ENCODE measurements around the gene JOSD1. TPM values are rescaled to one million over a fixed set of nuclear protein-coding genes. Genes with fewer than 3 reads are reported as not detected.

Gene JOSD1
- total RNA-seq, 2 donors from 2014 or later = 21.2 to 26.7 TPM

DNA sequence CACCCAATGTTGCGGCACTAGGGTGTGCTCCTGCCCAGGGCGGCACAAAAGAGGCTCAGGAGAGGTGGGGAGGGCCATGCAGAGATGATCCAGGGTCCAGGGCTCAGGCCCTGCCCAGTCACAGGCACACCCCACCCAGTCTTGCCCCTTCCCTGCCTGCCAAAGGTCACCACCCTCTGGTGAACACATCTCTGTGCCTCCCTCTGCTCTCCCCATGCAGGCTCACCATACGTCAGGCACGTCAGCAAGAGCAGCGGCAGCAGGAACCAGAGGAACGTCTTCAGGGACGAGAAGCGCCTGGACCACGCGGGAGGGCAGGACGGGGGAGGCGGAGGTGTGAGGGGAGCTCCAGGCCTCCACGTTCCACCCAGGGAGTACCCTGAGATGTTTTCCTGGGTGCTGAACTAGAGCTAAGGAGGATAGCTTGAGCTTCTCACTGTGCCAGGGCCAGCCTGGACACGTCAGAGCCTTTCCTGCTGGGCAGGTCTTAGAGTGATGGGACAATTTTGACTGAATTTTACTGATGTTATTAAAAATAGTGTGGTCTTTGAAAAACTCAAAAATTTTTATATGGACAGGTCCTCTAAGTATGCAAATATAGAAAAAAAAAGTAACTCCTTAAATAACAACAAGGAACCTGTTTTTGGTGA is 47.9 kb upstream of the JOSD1 start:
- no peak overlapping the region for H3K27ac ChIP-seq (ENCODE audit: low read depth, low read length)
- Mint-ChIP-seq H3K27ac (no peak overlapping the region), H3K27me3 (ENCODE audit: insufficient read depth) (no peaks in the 10 kb centered on the region), H3K36me3 (ENCODE audit: low read depth) (peaks cover 45% of the 10 kb centered on the region), H3K4me1 (no peaks in the 10 kb centered on the region), H3K4me3 (no peak overlapping the region), H3K9me3 (no peaks in the 10 kb centered on the region)
- no peaks in the 10 kb centered on the region for H3K9me3 ChIP-seq (ENCODE audit: control insufficient read depth, low read length)
- no peak overlapping the region for H3K9ac ChIP-seq (ENCODE audit: extremely low read depth, low read length, poor library complexity, severe bottlenecking)
- DNase-seq = no peak
- peaks cover 58% of the 10 kb centered on the region for H3K36me3 ChIP-seq (ENCODE audit: control insufficient read depth, insufficient read depth, low read length)
- WGBS, 2 experiments (ENCODE audit: insufficient coverage in 1 of 2, insufficient read length in 1 of 2) = 88 to 93% methylated on average over 11 to 14 of the region's 14 CpGs
- TF ChIP-seq, protein P1, sequence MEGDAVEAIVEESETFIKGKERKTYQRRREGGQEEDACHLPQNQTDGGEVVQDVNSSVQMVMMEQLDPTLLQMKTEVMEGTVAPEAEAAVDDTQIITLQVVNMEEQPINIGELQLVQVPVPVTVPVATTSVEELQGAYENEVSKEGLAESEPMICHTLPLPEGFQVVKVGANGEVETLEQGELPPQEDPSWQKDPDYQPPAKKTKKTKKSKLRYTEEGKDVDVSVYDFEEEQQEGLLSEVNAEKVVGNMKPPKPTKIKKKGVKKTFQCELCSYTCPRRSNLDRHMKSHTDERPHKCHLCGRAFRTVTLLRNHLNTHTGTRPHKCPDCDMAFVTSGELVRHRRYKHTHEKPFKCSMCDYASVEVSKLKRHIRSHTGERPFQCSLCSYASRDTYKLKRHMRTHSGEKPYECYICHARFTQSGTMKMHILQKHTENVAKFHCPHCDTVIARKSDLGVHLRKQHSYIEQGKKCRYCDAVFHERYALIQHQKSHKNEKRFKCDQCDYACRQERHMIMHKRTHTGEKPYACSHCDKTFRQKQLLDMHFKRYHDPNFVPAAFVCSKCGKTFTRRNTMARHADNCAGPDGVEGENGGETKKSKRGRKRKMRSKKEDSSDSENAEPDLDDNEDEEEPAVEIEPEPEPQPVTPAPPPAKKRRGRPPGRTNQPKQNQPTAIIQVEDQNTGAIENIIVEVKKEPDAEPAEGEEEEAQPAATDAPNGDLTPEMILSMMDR (conservative IDR thresholded peaks at IDR 0.05) = no peak
- peaks cover 1% of the 10 kb centered on the region for H3K4me1 ChIP-seq (ENCODE audit: control insufficient read depth, insufficient read depth, low read length)
- H3K27me3 ChIP-seq (ENCODE audit: control insufficient read depth, insufficient read depth, low read length, poor library complexity, severe bottlenecking) = no peaks in the 10 kb centered on the region
- H3K4me3 ChIP-seq (ENCODE audit: low read length) = no peak overlapping the region

DNA sequence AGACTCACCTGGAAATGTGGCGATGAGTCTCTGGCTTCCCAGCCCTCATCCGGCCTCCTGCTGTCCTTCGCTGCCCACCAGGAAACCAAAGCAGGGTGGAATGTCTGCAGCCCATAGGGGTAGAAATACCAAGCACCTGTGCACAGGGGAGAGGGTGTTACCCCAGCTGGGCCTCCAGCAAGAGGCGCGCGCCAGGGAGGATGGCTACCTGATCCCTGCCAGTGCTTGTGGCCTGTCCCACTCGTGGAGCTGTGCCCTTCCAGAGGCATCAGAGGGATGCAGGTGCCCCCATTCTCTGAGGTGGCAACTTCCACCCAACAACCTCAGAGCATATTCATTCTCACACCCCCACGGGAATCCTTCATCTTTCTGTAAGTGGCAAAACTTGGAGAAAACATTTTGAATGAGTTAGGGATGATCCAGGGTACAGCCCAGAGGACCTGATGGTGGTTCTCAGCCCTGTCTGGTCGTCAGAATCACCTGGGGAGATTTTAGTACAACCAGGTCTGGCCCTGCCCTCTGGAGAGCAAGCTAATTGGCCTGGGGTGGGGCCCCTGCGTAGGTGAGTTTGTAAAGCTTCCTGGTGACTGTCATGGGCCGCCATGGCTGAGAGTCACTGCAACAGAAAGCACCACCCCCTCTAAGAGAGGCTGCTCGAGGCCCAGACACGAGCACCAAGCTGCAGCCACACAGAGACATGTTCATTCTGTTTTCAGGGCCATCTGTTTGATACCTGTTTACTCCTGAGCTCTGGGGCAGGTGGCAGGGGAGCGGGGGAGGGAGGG is 45.1 kb upstream of the JOSD1 start:
- Mint-ChIP-seq H3K4me1 (no peaks in the 10 kb centered on the region), H3K9me3 (no peaks in the 10 kb centered on the region), H3K36me3 (ENCODE audit: low read depth) (peaks cover 52% of the 10 kb centered on the region), H3K27ac (no peak overlapping the region), H3K27me3 (ENCODE audit: insufficient read depth) (no peaks in the 10 kb centered on the region), H3K4me3 (no peak overlapping the region)
- Histone ChIP-seq H3K9ac (ENCODE audit: extremely low read depth, low read length, poor library complexity, severe bottlenecking) (no peak overlapping the region), H3K9me3 (ENCODE audit: control insufficient read depth, low read length) (no peaks in the 10 kb centered on the region), H3K27me3 (ENCODE audit: control insufficient read depth, insufficient read depth, low read length, poor library complexity, severe bottlenecking) (no peaks in the 10 kb centered on the region), H3K4me3 (ENCODE audit: low read length) (no peak overlapping the region), H3K4me1 (ENCODE audit: control insufficient read depth, insufficient read depth, low read length) (no peaks in the 10 kb centered on the region), H3K36me3 (ENCODE audit: control insufficient read depth, insufficient read depth, low read length) (peaks cover 74% of the 10 kb centered on the region), H3K27ac (ENCODE audit: low read depth, low read length) (no peak overlapping the region)
- DNase-seq = no peak
- TF ChIP-seq, protein P1 (conservative IDR thresholded peaks at IDR 0.05) = no peak
- WGBS, 2 experiments (ENCODE audit: insufficient coverage in 1 of 2, insufficient read length in 1 of 2) = 93% methylated on average over 7 to 14 of the region's 14 CpGs

DNA sequence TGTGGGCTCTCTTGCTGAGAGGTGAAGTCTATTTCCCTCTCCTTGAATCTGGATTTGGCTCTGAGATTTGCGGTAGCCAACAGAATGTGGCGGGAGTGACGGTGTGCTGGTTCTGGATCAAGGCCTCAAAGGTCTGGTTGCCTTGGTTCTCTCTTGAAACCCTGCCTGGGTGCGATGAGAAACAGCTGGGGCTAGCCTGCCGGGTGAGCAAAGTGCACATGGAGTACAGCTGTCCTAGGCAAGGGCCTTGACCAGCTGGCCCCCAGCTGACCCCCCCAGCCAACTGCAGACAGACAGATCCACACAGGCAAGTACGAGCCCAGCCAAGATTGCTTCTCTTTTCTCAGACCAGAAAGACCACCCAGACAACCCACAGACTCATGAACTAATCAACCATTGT is 44.2 kb upstream of the JOSD1 start:
- Histone ChIP-seq H3K27ac (ENCODE audit: low read depth, low read length) (no peak overlapping the region), H3K36me3 (ENCODE audit: control insufficient read depth, insufficient read depth, low read length) (peaks cover 78% of the 10 kb centered on the region), H3K9ac (ENCODE audit: extremely low read depth, low read length, poor library complexity, severe bottlenecking) (no peak overlapping the region), H3K27me3 (ENCODE audit: control insufficient read depth, insufficient read depth, low read length, poor library complexity, severe bottlenecking) (no peaks in the 10 kb centered on the region), H3K4me1 (ENCODE audit: control insufficient read depth, insufficient read depth, low read length) (no peaks in the 10 kb centered on the region), H3K4me3 (ENCODE audit: low read length) (no peak overlapping the region), H3K9me3 (ENCODE audit: control insufficient read depth, low read length) (no peaks in the 10 kb centered on the region)
- peaks cover 50% of the 10 kb centered on the region for H3K36me3 Mint-ChIP-seq (ENCODE audit: low read depth)
- H3K4me1 Mint-ChIP-seq = no peaks in the 10 kb centered on the region
- H3K27ac Mint-ChIP-seq = no peak overlapping the region
- TF ChIP-seq, protein P1 (conservative IDR thresholded peaks at IDR 0.05) = no peak
- H3K4me3 Mint-ChIP-seq = no peak overlapping the region
- no peaks in the 10 kb centered on the region for H3K27me3 Mint-ChIP-seq (ENCODE audit: insufficient read depth)
- 95 to 100% methylated on average over 5 to 6 of the region's 6 CpGs for WGBS, 2 experiments (ENCODE audit: insufficient coverage in 1 of 2, insufficient read length in 1 of 2)
- DNase-seq = no peak
- no peaks in the 10 kb centered on the region for H3K9me3 Mint-ChIP-seq

All from endodermal cell (in vitro differentiated cells).